ENCODE results near the gene MAPK4.
"Not testable (repeated sequence)": the region's sequence is repeated elsewhere in the genome, so short reads cannot be mapped to it uniquely, and the experiment has no call there.

MAPK4 gene

GRCh38 chr18:50680966-50681365 is 121.1 kb downstream of the MAPK4 start:
- DNase-seq (ENCODE audit: low read depth, low spot score): no peak

GRCh38 chr18:50682852-50683251 is 123.0 kb downstream of the MAPK4 start:
- DNase-seq (ENCODE audit: low read depth, low spot score): no peak

GRCh38 chr18:50686409-50686808 is 126.5 kb downstream of the MAPK4 start:
- no peak for DNase-seq (ENCODE audit: low read depth, low spot score)

- no peak for DNase-seq (ENCODE audit: low read depth, low spot score)
These were observed 127.6 kb downstream of the MAPK4 start for GRCh38 chr18:50687491-50687890.

- no peak for DNase-seq (ENCODE audit: low read depth, low spot score)
These were observed 129.7 kb downstream of the MAPK4 start for GRCh38 chr18:50689578-50689977.

- no peak for DNase-seq (ENCODE audit: low read depth, low spot score)
These were observed 134.3 kb downstream of the MAPK4 start for GRCh38 chr18:50694147-50694546.

GRCh38 chr18:50695431-50696176 is 135.7 kb downstream of the MAPK4 start:
- DNase-seq (ENCODE audit: low read depth, low spot score): no peak

GRCh38 chr18:50696436-50696835 is 136.5 kb downstream of the MAPK4 start:
- DNase-seq (ENCODE audit: low read depth, low spot score): no peak

GRCh38 chr18:50696929-50697328 is 137.0 kb downstream of the MAPK4 start:
- no peak for DNase-seq (ENCODE audit: low read depth, low spot score)

- no peak for DNase-seq (ENCODE audit: low read depth, low spot score)
These were observed 137.6 kb downstream of the MAPK4 start for GRCh38 chr18:50697509-50697908.

- no peak for DNase-seq (ENCODE audit: low read depth, low spot score)
These were observed 140.6 kb downstream of the MAPK4 start for GRCh38 chr18:50700245-50701165.

GRCh38 chr18:50704357-50704940 is 144.6 kb downstream of the MAPK4 start:
- DNase-seq (ENCODE audit: low read depth, low spot score): no peak

GRCh38 chr18:50706199-50706598 is 146.3 kb downstream of the MAPK4 start:
- DNase-seq (ENCODE audit: low read depth, low spot score): no peak

GRCh38 chr18:50706651-50707050 is 146.8 kb downstream of the MAPK4 start:
- no peak for DNase-seq (ENCODE audit: low read depth, low spot score)

GRCh38 chr18:50707297-50707696 is 147.4 kb downstream of the MAPK4 start:
- DNase-seq (ENCODE audit: low read depth, low spot score): not testable (repeated sequence)

- no peak for DNase-seq (ENCODE audit: low read depth, low spot score)
These were observed 148.1 kb downstream of the MAPK4 start for GRCh38 chr18:50707855-50708469.

GRCh38 chr18:50709193-50709592 is 149.3 kb downstream of the MAPK4 start:
- no peak for DNase-seq (ENCODE audit: low read depth, low spot score)

- DNase-seq (ENCODE audit: low read depth, low spot score): no peak
These were observed 151.5 kb downstream of the MAPK4 start for GRCh38 chr18:50711386-50711785.

GRCh38 chr18:50715919-50716318 is 156.0 kb downstream of the MAPK4 start:
- DNase-seq (ENCODE audit: low read depth, low spot score): no peak

- no peak for DNase-seq (ENCODE audit: low read depth, low spot score)
These were observed 157.0 kb downstream of the MAPK4 start for GRCh38 chr18:50716902-50717301.

GRCh38 chr18:50717563-50717962 is 157.7 kb downstream of the MAPK4 start:
- DNase-seq (ENCODE audit: low read depth, low spot score): no peak
